Measurements from ENCODE around the gene FARSA. TPM values are rescaled to one million over a fixed set of nuclear protein-coding genes. Genes with fewer than 3 reads are reported as not detected.

FARSA gene
- total and polyA plus RNA-seq, 2 of the 4 experiments (the other 2 are of a cell fraction): 49.3 to 80.9 TPM

- Histone ChIP-seq H3K79me1 (ENCODE audit: low read depth in 1 of 2, low read length in 2 of 2) (no peaks in the 10 kb centered on the region; a peak in 1 of 4 replicates), H3K23ac (ENCODE audit: low read depth, low read length) (peak overlapping the region; percentile 16; the same call in 1 of the 2 replicates), H3K56ac (ENCODE audit: extremely low read depth, insufficient read depth, low read length) (peak overlapping the region; percentile 37; the same call in 1 of the 2 replicates), H2AFZ (replicated peaks; ENCODE audit: low read length, poor library complexity) (peak overlapping the region; percentile 89), H3K14ac (replicated peaks; ENCODE audit: low read depth, low read length) (0 out of 2 replicates have a peak overlapping the region, but pooled peaks have one; percentile 72), H3K4me1 (ENCODE audit: control insufficient read depth, insufficient read depth, low read length) (peaks cover 3% of the 10 kb centered on the region; the same call in 1 of the 2 replicates), H3K4me3 (ENCODE audit: insufficient read depth, low read depth, low read length) (peak overlapping the region; percentile 42), H3K9me1 (ENCODE audit: insufficient read depth, low read length) (0 out of 2 replicates have a peak, but pooled peaks cover 1% of the 10 kb centered on the region), H2BK15ac (ENCODE audit: low read depth, low read length) (peak overlapping the region; percentile 56; the same call in 1 of the 3 replicates), H3K4ac (ENCODE audit: low read depth, low read length) (peak overlapping the region; percentile 72), H2AK5ac (ENCODE audit: low read depth, low read length) (peak overlapping the region; percentile 59; the same call in 1 of the 2 replicates), H3K27me3 (ENCODE audit: control insufficient read depth, insufficient read depth, low read length) (no peaks in the 10 kb centered on the region), H2AK9ac (replicated peaks; ENCODE audit: low read depth, low read length, poor library complexity) (peak overlapping the region; percentile 97), H2BK20ac (ENCODE audit: low read depth, low read length) (no peak overlapping the region), H4K91ac (ENCODE audit: insufficient read depth, low read depth, low read length) (no peak overlapping the region; the same call in 1 of the 2 replicates), H2BK5ac (ENCODE audit: low read depth, low read length, poor library complexity, severe bottlenecking) (no peak overlapping the region), H4K20me1 (ENCODE audit: insufficient read depth, low read length) (no peaks in the 10 kb centered on the region), H3K36me3 (ENCODE audit: control insufficient read depth, insufficient read depth, low read length) (no peaks in the 10 kb centered on the region), H4K8ac (ENCODE audit: low read depth in 2 of 2, low read length in 2 of 2) (peak overlapping the region; percentile 59 to 82; a peak in 1 of 4 replicates), H3K27ac (ENCODE audit: insufficient read depth, low read length) (no peak overlapping the region), H3K18ac (ENCODE audit: low read depth, low read length) (no peak overlapping the region), H3K9me3 (ENCODE audit: control insufficient read depth, insufficient read depth, low read length) (no peaks in the 10 kb centered on the region), H4K5ac (ENCODE audit: low read depth, low read length) (peak overlapping the region; percentile 6; the same call in 1 of the 2 replicates), H3K4me2 (ENCODE audit: low read depth, low read length) (peak overlapping the region; percentile 42), H3K9ac (ENCODE audit: low read depth, low read length) (peak overlapping the region; percentile 40), H2BK120ac (ENCODE audit: low read depth, low read length) (peak overlapping the region; percentile 19; the same call in 1 of the 2 replicates)
- DNase-seq (no peak), ATAC-seq (ENCODE audit: low read depth) (no peak; the same call in 1 of the 2 replicates)
- in situ Hi-C loops (cut with MboI; ENCODE audit: low sequenced_read_pairs): loop anchor here (5.0 to 25.0 kb wide), 2 partner anchors 109 to 754 kb away; a partner anchor contains a TSS
- WGBS, 2 experiments (ENCODE audit: extremely low coverage in 2 of 2, insufficient read length in 1 of 2): 69% methylated on average over 8 of the region's 10 CpGs; no CpG with 5 or more reads in 1 of the 2 experiments
- BruUV-seq (replicated peaks): no TSS peak
- CTCF ChIA-PET: interaction anchor here (0.9 to 4.3 kb wide), 2 partner anchors 78 to 111 kb away, joined by 3 to 25 read pairs; no protein-coding TSS in a partner anchor
- intact Hi-C loops (cut with micrococcal nuclease): loop anchor here (1.0 kb wide), 2 partner anchors 78 to 110 kb away; no protein-coding TSS in a partner anchor
- POLR2A ChIA-PET (ENCODE audit: unreplicated experiment): interaction anchor here (0.7 kb wide), 1 partner anchor 181 kb away, joined by 3 read pairs; no protein-coding TSS in a partner anchor
- TF ChIP-seq, protein P1, sequence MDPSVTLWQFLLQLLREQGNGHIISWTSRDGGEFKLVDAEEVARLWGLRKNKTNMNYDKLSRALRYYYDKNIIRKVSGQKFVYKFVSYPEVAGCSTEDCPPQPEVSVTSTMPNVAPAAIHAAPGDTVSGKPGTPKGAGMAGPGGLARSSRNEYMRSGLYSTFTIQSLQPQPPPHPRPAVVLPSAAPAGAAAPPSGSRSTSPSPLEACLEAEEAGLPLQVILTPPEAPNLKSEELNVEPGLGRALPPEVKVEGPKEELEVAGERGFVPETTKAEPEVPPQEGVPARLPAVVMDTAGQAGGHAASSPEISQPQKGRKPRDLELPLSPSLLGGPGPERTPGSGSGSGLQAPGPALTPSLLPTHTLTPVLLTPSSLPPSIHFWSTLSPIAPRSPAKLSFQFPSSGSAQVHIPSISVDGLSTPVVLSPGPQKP (IDR thresholded peaks at IDR 0.05; ENCODE audit: borderline replicate concordance, low read depth, low read length): no peak
- no peak for TF ChIP-seq BHLHE40 (IDR thresholded peaks at IDR 0.05; ENCODE audit: low read depth, low read length)
- no peak for TF ChIP-seq RFX5 (IDR thresholded peaks at IDR 0.05; ENCODE audit: low read depth, low read length)
- dilution Hi-C loops (cut with HindIII; ENCODE audit: low sequenced_read_pairs, unreplicated experiment): no loop called here
Observed at GRCh38 chr19:12983091-12983490, 49.6 kb upstream of the FARSA start.

All from IMR-90 (cell line).